WTC11 (cell line): ENCODE results near the gene NCKAP5. TPM values are rescaled to one million over a fixed set of nuclear protein-coding genes. Genes with fewer than 3 reads are reported as not detected.

Experiments used
- ATAC-seq: fragments of 200-7000 bp; cut with Tn5 transposase; 2 replicates; pipeline ENCODE4 v1.10.0; 2021; ENCODE audit warnings: mild to moderate bottlenecking, moderate library complexity
- CTCF ChIA-PET: fragments of 300-600 bp; sonication (Branson Sonifier 250); formaldehyde crosslinking; loops from one replicate; lab custom pipeline; 2021; ENCODE audit warnings: antibody characterized with exemption; lab: Charles Lee
- POLR2A ChIA-PET: fragments of 350-600 bp; sonication (Branson Sonifier 250); formaldehyde crosslinking; loops from one replicate; lab custom pipeline; 2021; ENCODE audit warnings: antibody characterized with exemption; lab: Charles Lee
- DNase-seq: peaks from one replicate; pipeline ENCODE4 v3.0.0; 2021; ENCODE audit warnings: low spot score
- H3K27ac Mint-ChIP-seq: 2 replicates; pipeline ENCODE4 v1.8.0; 2021; ENCODE audit warnings: mixed read lengths
- H3K27me3 Mint-ChIP-seq: 2 replicates; pipeline ENCODE4 v1.8.0; 2021; ENCODE audit warnings: low read depth, mild to moderate bottlenecking, moderate library complexity, mixed read lengths
- H3K36me3 Mint-ChIP-seq: 2 replicates; pipeline ENCODE4 v1.8.0; 2021; ENCODE audit warnings: mixed read lengths
- H3K4me1 Mint-ChIP-seq: 2 replicates; pipeline ENCODE4 v1.8.0; 2022; ENCODE audit warnings: mixed read lengths
- H3K4me3 Mint-ChIP-seq: 2 replicates; pipeline ENCODE4 v1.8.0; 2021; ENCODE audit warnings: mild to moderate bottlenecking, moderate library complexity, mixed read lengths
- H3K9me3 Mint-ChIP-seq: 2 replicates; pipeline ENCODE4 v1.8.0; 2021; ENCODE audit warnings: mixed read lengths
- ATF1 ChIP-seq: sonication (generic); formaldehyde crosslinking; IDR thresholded peaks from 2 replicates; pipeline ENCODE4 v1.8.1; 2023; ENCODE audit warnings: mild to moderate bottlenecking, moderate library complexity, missing genetic modification reagents
- CREB1 ChIP-seq: sonication (generic); formaldehyde crosslinking; IDR thresholded peaks from 2 replicates; pipeline ENCODE4 v1.8.0; 2023; ENCODE audit warnings: mild to moderate bottlenecking, missing genetic modification reagents
- GRHL2 ChIP-seq: fragments of 250-450 bp; sonication (Bioruptor Pico); IDR thresholded peaks from 2 replicates; pipeline ENCODE4 v1.8.0; 2022; ENCODE audit warnings: mild to moderate bottlenecking, moderate library complexity; ENCODE audit not compliant: insufficient replicate concordance, severe bottlenecking
- HMGA2 ChIP-seq: fragments of 250-450 bp; sonication (Bioruptor Pico); IDR thresholded peaks from 2 replicates; pipeline ENCODE4 v1.4.0; 2021; ENCODE audit warnings: mild to moderate bottlenecking, moderate library complexity
- IRF2 ChIP-seq: sonication (generic); formaldehyde crosslinking; IDR thresholded peaks from 2 replicates; pipeline ENCODE4 v1.8.0; 2022; ENCODE audit warnings: low read depth, missing genetic modification reagents, borderline replicate concordance
- NR1H2 ChIP-seq: sonication (generic); formaldehyde crosslinking; IDR thresholded peaks from 2 replicates; pipeline ENCODE4 v1.9.0; 2021; ENCODE audit warnings: mild to moderate bottlenecking, moderate library complexity, missing genetic modification reagents
- ZNF121 ChIP-seq: sonication (generic); formaldehyde crosslinking; IDR thresholded peaks from 2 replicates; pipeline ENCODE4 v1.8.0; 2023; ENCODE audit warnings: missing genetic modification reagents
- ZNF138 ChIP-seq: sonication (generic); formaldehyde crosslinking; conservative IDR thresholded peaks from 2 replicates; pipeline ENCODE4 v1.8.1; 2022; ENCODE audit warnings: mild to moderate bottlenecking, moderate library complexity, missing genetic modification reagents
- ZNF219 ChIP-seq: sonication (generic); formaldehyde crosslinking; IDR thresholded peaks from 2 replicates; pipeline ENCODE4 v1.8.0; 2023; ENCODE audit warnings: missing genetic modification reagents, mild to moderate bottlenecking, borderline replicate concordance
- ZNF396 ChIP-seq: fragments of 250-450 bp; sonication (Bioruptor Pico); IDR thresholded peaks from 2 replicates; pipeline ENCODE4 v1.8.0; 2021; ENCODE audit warnings: mild to moderate bottlenecking, moderate library complexity, borderline replicate concordance
- total RNA-seq: library from RNA; stranded (reverse); gene quantifications from 3 replicates; pipeline ENCODE4 v1.2.3, GENCODE V29; 2021
- TF ChIP-seq, protein P1 (sequence below): sonication (generic); formaldehyde crosslinking; IDR thresholded peaks from 2 replicates; pipeline ENCODE4 v1.8.0; 2023; ENCODE audit warnings: mild to moderate bottlenecking, missing genetic modification reagents
- TF ChIP-seq, protein P2 (sequence below): sonication (generic); formaldehyde crosslinking; IDR thresholded peaks from 2 replicates; pipeline ENCODE4 v1.8.1; 2022; ENCODE audit warnings: missing genetic modification reagents, borderline replicate concordance
- TF ChIP-seq, protein P3 (sequence below): sonication (generic); formaldehyde crosslinking; IDR thresholded peaks from 2 replicates; pipeline ENCODE4 v1.8.1; 2022; ENCODE audit warnings: low read depth, missing genetic modification reagents, borderline replicate concordance
- TF ChIP-seq, protein P4 (sequence below): fragments of 250-450 bp; sonication (Bioruptor Pico); IDR thresholded peaks from 2 replicates; pipeline ENCODE4 v1.9.0; 2021; ENCODE audit warnings: mild to moderate bottlenecking
- TF ChIP-seq, protein P5 (sequence below): sonication (generic); formaldehyde crosslinking; IDR thresholded peaks from 2 replicates; pipeline ENCODE4 v1.8.0; 2022; ENCODE audit warnings: mild to moderate bottlenecking, missing genetic modification reagents

NCKAP5 gene
- total RNA-seq, 1 experiment from 2014 or later, result 0.55 TPM

DNA sequence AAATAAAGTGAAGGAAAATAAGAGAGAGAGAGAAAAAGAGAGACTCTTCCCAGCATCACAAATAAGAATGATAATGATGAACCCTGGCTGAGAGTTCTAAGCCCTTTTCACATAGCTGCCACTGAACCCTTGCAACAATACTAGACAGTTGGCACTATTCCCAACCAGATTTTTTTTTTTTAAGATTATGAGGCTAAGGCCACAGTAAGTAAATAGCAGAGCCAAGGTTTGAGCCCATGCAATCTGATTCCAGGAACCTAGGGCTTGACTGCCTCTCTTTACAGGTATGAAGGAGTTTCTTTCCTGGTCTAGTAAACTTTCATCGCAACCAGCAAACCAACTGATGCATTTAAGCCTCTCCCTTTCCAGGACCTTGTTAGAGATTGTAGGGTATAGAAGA, 424.6 kb downstream of the NCKAP5 start (continued):
- TF ChIP-seq, protein P1, sequence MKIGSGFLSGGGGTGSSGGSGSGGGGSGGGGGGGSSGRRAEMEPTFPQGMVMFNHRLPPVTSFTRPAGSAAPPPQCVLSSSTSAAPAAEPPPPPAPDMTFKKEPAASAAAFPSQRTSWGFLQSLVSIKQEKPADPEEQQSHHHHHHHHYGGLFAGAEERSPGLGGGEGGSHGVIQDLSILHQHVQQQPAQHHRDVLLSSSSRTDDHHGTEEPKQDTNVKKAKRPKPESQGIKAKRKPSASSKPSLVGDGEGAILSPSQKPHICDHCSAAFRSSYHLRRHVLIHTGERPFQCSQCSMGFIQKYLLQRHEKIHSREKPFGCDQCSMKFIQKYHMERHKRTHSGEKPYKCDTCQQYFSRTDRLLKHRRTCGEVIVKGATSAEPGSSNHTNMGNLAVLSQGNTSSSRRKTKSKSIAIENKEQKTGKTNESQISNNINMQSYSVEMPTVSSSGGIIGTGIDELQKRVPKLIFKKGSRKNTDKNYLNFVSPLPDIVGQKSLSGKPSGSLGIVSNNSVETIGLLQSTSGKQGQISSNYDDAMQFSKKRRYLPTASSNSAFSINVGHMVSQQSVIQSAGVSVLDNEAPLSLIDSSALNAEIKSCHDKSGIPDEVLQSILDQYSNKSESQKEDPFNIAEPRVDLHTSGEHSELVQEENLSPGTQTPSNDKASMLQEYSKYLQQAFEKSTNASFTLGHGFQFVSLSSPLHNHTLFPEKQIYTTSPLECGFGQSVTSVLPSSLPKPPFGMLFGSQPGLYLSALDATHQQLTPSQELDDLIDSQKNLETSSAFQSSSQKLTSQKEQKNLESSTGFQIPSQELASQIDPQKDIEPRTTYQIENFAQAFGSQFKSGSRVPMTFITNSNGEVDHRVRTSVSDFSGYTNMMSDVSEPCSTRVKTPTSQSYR (CRISPR knock-in tag), result no peak
- TF ChIP-seq, protein P2, sequence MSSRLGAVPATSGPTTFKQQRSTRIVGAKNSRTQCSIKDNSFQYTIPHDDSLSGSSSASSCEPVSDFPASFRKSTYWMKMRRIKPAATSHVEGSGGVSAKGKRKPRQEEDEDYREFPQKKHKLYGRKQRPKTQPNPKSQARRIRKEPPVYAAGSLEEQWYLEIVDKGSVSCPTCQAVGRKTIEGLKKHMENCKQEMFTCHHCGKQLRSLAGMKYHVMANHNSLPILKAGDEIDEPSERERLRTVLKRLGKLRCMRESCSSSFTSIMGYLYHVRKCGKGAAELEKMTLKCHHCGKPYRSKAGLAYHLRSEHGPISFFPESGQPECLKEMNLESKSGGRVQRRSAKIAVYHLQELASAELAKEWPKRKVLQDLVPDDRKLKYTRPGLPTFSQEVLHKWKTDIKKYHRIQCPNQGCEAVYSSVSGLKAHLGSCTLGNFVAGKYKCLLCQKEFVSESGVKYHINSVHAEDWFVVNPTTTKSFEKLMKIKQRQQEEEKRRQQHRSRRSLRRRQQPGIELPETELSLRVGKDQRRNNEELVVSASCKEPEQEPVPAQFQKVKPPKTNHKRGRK, result no peak

DNA sequence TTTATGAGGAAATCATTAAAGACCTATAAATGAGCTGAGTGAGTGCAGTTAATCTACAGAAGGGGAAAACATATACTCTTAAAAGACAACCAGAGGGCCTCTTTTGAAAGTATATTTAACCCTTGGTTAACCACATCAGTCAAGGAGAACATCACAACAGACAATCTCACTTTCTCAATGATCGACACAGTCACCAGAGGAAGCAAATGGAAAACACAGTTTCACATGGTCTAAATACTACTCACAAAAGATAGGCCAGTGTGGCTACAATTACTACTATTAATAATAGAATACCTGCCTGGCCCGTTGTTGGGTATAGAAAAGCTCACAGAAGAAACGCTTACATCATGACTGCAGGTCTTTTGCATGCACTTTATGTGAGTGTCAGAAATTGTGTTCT, 426.2 kb downstream of the NCKAP5 start:
- CTCF ChIA-PET, result interaction anchor here (1.7 kb wide), 1 partner anchor 473 kb away, joined by 4 read pairs; no protein-coding TSS in a partner anchor
- POLR2A ChIA-PET, result no interaction called here
- H3K27me3 Mint-ChIP-seq, result peaks cover 45% of the 10 kb centered on the region
- DNase-seq (no peak), ATAC-seq (no peak)
- no peaks in the 10 kb centered on the region for H3K36me3 Mint-ChIP-seq
- no peaks in the 10 kb centered on the region for H3K9me3 Mint-ChIP-seq
- peaks cover 45% of the 10 kb centered on the region for H3K4me1 Mint-ChIP-seq
- H3K27ac Mint-ChIP-seq, result no peak overlapping the region
- TF ChIP-seq, protein P3, sequence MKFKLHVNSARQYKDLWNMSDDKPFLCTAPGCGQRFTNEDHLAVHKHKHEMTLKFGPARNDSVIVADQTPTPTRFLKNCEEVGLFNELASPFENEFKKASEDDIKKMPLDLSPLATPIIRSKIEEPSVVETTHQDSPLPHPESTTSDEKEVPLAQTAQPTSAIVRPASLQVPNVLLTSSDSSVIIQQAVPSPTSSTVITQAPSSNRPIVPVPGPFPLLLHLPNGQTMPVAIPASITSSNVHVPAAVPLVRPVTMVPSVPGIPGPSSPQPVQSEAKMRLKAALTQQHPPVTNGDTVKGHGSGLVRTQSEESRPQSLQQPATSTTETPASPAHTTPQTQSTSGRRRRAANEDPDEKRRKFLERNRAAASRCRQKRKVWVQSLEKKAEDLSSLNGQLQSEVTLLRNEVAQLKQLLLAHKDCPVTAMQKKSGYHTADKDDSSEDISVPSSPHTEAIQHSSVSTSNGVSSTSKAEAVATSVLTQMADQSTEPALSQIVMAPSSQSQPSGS (CRISPR knock-in tag), result no peak
- no peak for TF ChIP-seq ATF1
- no peak for TF ChIP-seq GRHL2
- TF ChIP-seq ZNF396 (CRISPR knock-in tag), result no peak
- TF ChIP-seq, protein P4, sequence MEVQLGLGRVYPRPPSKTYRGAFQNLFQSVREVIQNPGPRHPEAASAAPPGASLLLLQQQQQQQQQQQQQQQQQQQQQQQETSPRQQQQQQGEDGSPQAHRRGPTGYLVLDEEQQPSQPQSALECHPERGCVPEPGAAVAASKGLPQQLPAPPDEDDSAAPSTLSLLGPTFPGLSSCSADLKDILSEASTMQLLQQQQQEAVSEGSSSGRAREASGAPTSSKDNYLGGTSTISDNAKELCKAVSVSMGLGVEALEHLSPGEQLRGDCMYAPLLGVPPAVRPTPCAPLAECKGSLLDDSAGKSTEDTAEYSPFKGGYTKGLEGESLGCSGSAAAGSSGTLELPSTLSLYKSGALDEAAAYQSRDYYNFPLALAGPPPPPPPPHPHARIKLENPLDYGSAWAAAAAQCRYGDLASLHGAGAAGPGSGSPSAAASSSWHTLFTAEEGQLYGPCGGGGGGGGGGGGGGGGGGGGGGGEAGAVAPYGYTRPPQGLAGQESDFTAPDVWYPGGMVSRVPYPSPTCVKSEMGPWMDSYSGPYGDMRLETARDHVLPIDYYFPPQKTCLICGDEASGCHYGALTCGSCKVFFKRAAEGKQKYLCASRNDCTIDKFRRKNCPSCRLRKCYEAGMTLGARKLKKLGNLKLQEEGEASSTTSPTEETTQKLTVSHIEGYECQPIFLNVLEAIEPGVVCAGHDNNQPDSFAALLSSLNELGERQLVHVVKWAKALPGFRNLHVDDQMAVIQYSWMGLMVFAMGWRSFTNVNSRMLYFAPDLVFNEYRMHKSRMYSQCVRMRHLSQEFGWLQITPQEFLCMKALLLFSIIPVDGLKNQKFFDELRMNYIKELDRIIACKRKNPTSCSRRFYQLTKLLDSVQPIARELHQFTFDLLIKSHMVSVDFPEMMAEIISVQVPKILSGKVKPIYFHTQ (CRISPR knock-in tag), result no peak
- TF ChIP-seq NR1H2 (CRISPR knock-in tag), result no peak
- TF ChIP-seq IRF2 (CRISPR knock-in tag), result no peak
- TF ChIP-seq ZNF121 (CRISPR knock-in tag), result no peak
- TF ChIP-seq ZNF219, result no peak
- no peak for TF ChIP-seq ZNF138 (CRISPR knock-in tag)
- TF ChIP-seq HMGA2, result no peak
- no peak for TF ChIP-seq CREB1 (CRISPR knock-in tag)
- TF ChIP-seq, protein P5, sequence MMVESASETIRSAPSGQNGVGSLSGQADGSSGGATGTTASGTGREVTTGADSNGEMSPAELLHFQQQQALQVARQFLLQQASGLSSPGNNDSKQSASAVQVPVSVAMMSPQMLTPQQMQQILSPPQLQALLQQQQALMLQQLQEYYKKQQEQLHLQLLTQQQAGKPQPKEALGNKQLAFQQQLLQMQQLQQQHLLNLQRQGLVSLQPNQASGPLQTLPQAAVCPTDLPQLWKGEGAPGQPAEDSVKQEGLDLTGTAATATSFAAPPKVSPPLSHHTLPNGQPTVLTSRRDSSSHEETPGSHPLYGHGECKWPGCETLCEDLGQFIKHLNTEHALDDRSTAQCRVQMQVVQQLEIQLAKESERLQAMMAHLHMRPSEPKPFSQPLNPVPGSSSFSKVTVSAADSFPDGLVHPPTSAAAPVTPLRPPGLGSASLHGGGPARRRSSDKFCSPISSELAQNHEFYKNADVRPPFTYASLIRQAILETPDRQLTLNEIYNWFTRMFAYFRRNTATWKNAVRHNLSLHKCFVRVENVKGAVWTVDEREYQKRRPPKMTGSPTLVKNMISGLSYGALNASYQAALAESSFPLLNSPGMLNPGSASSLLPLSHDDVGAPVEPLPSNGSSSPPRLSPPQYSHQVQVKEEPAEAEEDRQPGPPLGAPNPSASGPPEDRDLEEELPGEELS (CRISPR knock-in tag), result no peak
- TF ChIP-seq, protein P2, result no peak
- H3K4me3 Mint-ChIP-seq, result no peak overlapping the region
